ENCODE results near the gene KIF21B. TPM values are rescaled to one million over a fixed set of nuclear protein-coding genes. Genes with fewer than 3 reads are reported as not detected.

Gene KIF21B
- total and polyA plus RNA-seq, 9 of the 15 experiments (the other 6 are each of a cell fraction or from before 2014, with no cell fraction given), result 0.46 to 13.4 (median 5.9) TPM

- TF ChIP-seq ATF6 (CRISPR knock-in tag; IDR thresholded peaks at IDR 0.05) (0 out of 2 replicates have a peak, but pooled peaks have one; percentile 46), STAT5B (CRISPR knock-in tag; IDR thresholded peaks at IDR 0.05) (no peak), BRCA1 (IDR thresholded peaks at IDR 0.05) (no peak), BRCA1 (CRISPR knock-in tag; IDR thresholded peaks at IDR 0.05) (no peak), ZFX (CRISPR knock-in tag; IDR thresholded peaks at IDR 0.05) (peak; percentile 59), NR3C1 (CRISPR knock-in tag; IDR thresholded peaks at IDR 0.05) (no peak), HCFC1 (IDR thresholded peaks at IDR 0.05; ENCODE audit: low read depth, low read length) (no peak), EGR1 (conservative IDR thresholded peaks at IDR 0.05) (no peak), MXI1 (IDR thresholded peaks at IDR 0.05; ENCODE audit: low read depth, low read length) (no peak), RBBP5 (IDR thresholded peaks at IDR 0.05; ENCODE audit: borderline replicate concordance, insufficient read depth, low read length, poor library complexity, severe bottlenecking) (no peak), RBM15 (IDR thresholded peaks at IDR 0.05; ENCODE audit: insufficient read depth, low read length) (no peak), TGIF2 (CRISPR knock-in tag; IDR thresholded peaks at IDR 0.05) (no peak)
- TF ChIP-seq, protein P1, sequence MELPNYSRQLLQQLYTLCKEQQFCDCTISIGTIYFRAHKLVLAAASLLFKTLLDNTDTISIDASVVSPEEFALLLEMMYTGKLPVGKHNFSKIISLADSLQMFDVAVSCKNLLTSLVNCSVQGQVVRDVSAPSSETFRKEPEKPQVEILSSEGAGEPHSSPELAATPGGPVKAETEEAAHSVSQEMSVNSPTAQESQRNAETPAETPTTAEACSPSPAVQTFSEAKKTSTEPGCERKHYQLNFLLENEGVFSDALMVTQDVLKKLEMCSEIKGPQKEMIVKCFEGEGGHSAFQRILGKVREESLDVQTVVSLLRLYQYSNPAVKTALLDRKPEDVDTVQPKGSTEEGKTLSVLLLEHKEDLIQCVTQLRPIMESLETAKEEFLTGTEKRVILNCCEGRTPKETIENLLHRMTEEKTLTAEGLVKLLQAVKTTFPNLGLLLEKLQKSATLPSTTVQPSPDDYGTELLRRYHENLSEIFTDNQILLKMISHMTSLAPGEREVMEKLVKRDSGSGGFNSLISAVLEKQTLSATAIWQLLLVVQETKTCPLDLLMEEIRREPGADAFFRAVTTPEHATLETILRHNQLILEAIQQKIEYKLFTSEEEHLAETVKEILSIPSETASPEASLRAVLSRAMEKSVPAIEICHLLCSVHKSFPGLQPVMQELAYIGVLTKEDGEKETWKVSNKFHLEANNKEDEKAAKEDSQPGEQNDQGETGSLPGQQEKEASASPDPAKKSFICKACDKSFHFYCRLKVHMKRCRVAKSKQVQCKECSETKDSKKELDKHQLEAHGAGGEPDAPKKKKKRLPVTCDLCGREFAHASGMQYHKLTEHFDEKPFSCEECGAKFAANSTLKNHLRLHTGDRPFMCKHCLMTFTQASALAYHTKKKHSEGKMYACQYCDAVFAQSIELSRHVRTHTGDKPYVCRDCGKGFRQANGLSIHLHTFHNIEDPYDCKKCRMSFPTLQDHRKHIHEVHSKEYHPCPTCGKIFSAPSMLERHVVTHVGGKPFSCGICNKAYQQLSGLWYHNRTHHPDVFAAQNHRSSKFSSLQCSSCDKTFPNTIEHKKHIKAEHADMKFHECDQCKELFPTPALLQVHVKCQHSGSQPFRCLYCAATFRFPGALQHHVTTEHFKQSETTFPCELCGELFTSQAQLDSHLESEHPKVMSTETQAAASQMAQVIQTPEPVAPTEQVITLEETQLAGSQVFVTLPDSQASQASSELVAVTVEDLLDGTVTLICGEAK (IDR thresholded peaks at IDR 0.05), result peak; percentile 40; the same call in 1 of the 2 replicates
- TF ChIP-seq, protein P1 (CRISPR knock-in tag; IDR thresholded peaks at IDR 0.05), result no peak
These were observed 546 bp downstream of the KIF21B start (continued) for GRCh38 chr1:201022820-201023516.
